MCF 10A (cell line): ENCODE results near the gene RPL10L. TPM values are rescaled to one million over a fixed set of nuclear protein-coding genes. Genes with fewer than 3 reads are reported as not detected.

Experiments
- Bru-seq: library from RNA; stranded (reverse); fragments of 400-500 nt; gene quantifications from one replicate; lab custom pipeline; 2021; lab: Mats Ljungman, UMichigan
- BruChase-seq, 2 experiments: library from RNA; stranded (reverse); fragments of 400-500 nt; gene quantifications; one replicate each; lab custom pipeline; 2021; lab: Mats Ljungman, UMichigan
- BruUV-seq: library from RNA; stranded (reverse); fragments of 400-500 nt; replicated peaks from 2 replicates; lab custom pipeline; 2021; lab: Mats Ljungman, UMichigan
- CTCF ChIA-PET: fragments of 300-600 bp; sonication (Branson Sonifier 250); formaldehyde crosslinking; extraction: SDS; loops from one replicate; lab custom pipeline; 2021; ENCODE audit warnings: antibody characterized with exemption, inconsistent platforms; lab: Yijun Ruan, JAX
- POLR2A ChIA-PET: fragments of 300-600, 350-650 bp; sonication (Branson Sonifier 250); formaldehyde crosslinking; extraction: SDS; loops from one replicate; lab custom pipeline; 2020; ENCODE audit warnings: antibody characterized with exemption, inconsistent platforms; lab: Yijun Ruan, JAX
- DNase-seq: peaks from one replicate; pipeline ENCODE4 v3.0.0-alpha.2; 2018; ENCODE audit not compliant: unreplicated experiment
- H3K27ac Mint-ChIP-seq: one replicate; pipeline ENCODE4 v1.8.0; 2022; ENCODE audit warnings: mild to moderate bottlenecking, low read depth, mixed read lengths; ENCODE audit not compliant: unreplicated experiment
- H3K27me3 Mint-ChIP-seq: one replicate; pipeline ENCODE4 v1.8.0; 2022; ENCODE audit warnings: mixed read lengths; ENCODE audit not compliant: insufficient read depth, unreplicated experiment
- H3K36me3 Mint-ChIP-seq: one replicate; pipeline ENCODE4 v1.8.0; 2022; ENCODE audit warnings: mild to moderate bottlenecking, moderate library complexity, mixed read lengths; ENCODE audit not compliant: insufficient read depth, unreplicated experiment
- H3K4me1 Mint-ChIP-seq: one replicate; pipeline ENCODE4 v1.8.0; 2022; ENCODE audit warnings: mixed read lengths; ENCODE audit not compliant: insufficient read depth, unreplicated experiment
- H3K4me3 Mint-ChIP-seq: one replicate; pipeline ENCODE4 v1.8.0; 2022; ENCODE audit warnings: mild to moderate bottlenecking, moderate library complexity, mixed read lengths; ENCODE audit not compliant: unreplicated experiment
- H3K9me3 Mint-ChIP-seq: one replicate; pipeline ENCODE4 v1.8.0; 2022; ENCODE audit warnings: mixed read lengths; ENCODE audit not compliant: unreplicated experiment
- intact Hi-C: fragments of 100-400 bp; cut with micrococcal nuclease; formaldehyde crosslinking; loops from 2 replicates; pipeline ENCODE4 v1.14.1; 2022
- long read RNA-seq: library from polyadenylated mRNA; stranded (forward); transcript quantifications from one replicate; pipeline ENCODE4 v2.0.0, GENCODE V29; 2022
- total RNA-seq: library from RNA; stranded (reverse); gene quantifications from 2 replicates; pipeline ENCODE4 v1.2.3, GENCODE V29; 2022
- TF ChIP-seq, protein P1 (sequence below): fragments of 200-600 bp; IDR thresholded peaks from one replicate; pipeline ENCODE4 v1.8.0; 2022; ENCODE audit warnings: antibody characterized with exemption, mild to moderate bottlenecking; ENCODE audit not compliant: unreplicated experiment

RPL10L gene
- total RNA-seq (not detected in 2 replicates), Bru-seq, nascent RNA (not detected), BruChase-seq, experiment 1, labeled RNA remaining after a 6-hour chase (not detected), BruChase-seq, experiment 2, labeled RNA remaining after a 2-hour chase (not detected)
- long read RNA-seq, result 0 reads

DNA sequence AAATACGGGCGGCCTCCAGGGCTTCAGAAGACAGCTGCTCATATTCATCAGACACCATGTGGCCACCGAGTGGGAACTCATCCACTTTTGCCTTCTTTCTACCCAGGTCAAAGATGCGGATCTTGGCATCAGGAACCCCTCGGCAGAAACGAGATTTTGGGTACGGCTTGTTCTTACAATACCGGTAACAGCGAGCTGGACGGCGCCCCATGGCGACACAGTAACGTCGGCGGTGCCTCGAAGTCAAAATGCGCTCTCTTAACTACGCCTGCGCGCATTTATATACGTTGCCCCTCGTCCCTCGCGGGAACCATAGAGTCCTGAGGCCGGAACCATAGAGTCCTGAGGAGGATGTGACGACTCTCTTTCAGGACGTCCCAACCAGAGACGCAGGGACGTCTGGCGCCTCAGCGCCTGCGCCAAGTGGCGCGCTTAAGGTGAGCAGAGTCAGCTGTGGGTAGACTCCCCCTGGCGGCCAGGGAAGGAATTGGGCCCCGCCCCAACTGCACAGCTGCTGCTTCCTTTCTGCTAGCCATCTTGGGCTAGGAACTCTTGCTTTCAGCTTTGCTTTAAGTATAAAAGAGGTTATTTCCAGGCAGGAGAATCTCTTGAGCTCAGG, at the start of gene RPL10L:
Gene RPL10L, minus strand, starts transcription at position 256 of the 619 bp plus-strand sequence. Its CDS starts 45 bp downstream, at position 211.
- Mint-ChIP-seq H3K9me3 (no peaks in the 10 kb centered on the region), H3K27me3 (no peaks in the 10 kb centered on the region), H3K36me3 (no peaks in the 10 kb centered on the region), H3K27ac (no peak within 1 kb of the TSS), H3K4me3 (no peak within 1 kb of the TSS), H3K4me1 (no peaks in the 10 kb centered on the region)
- ChIA-PET CTCF (interaction anchor here (0.6 kb wide), 1 partner anchor 1140 kb away, joined by 3 read pairs; no protein-coding TSS in a partner anchor), POLR2A (no interaction called here)
- BruUV-seq, result no TSS peak
- intact Hi-C loops, result no loop called here
- TF ChIP-seq, protein P1, sequence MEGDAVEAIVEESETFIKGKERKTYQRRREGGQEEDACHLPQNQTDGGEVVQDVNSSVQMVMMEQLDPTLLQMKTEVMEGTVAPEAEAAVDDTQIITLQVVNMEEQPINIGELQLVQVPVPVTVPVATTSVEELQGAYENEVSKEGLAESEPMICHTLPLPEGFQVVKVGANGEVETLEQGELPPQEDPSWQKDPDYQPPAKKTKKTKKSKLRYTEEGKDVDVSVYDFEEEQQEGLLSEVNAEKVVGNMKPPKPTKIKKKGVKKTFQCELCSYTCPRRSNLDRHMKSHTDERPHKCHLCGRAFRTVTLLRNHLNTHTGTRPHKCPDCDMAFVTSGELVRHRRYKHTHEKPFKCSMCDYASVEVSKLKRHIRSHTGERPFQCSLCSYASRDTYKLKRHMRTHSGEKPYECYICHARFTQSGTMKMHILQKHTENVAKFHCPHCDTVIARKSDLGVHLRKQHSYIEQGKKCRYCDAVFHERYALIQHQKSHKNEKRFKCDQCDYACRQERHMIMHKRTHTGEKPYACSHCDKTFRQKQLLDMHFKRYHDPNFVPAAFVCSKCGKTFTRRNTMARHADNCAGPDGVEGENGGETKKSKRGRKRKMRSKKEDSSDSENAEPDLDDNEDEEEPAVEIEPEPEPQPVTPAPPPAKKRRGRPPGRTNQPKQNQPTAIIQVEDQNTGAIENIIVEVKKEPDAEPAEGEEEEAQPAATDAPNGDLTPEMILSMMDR, result no peak
- no peak for DNase-seq

DNA sequence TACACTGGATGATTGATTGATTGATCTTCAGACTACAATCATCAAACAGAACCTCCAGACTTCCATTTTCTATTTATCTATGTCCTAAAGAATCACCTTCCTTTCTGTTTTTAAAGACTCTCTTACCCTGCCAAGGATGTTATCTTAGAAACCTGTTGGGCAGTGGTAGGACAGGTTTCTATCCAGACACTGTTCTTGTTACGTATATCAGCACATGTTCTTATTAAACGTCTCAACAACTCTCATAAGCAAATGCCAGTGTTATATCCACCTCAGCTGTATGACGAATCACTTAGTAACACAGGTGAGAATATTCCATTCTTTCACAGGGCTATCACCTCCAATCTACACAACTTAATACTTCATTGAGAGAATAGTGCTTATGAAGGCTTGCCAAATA, 40.2 kb upstream of the RPL10L start:
- intact Hi-C loops, result no loop called here
- POLR2A ChIA-PET, result no interaction called here
- BruUV-seq, result no TSS peak

GRCh38 chr14:46686652-46687051, 35.1 kb upstream of the RPL10L start:
- Mint-ChIP-seq H3K27me3 (peaks cover 10% of the 10 kb centered on the region), H3K9me3 (peaks cover 10% of the 10 kb centered on the region), H3K4me1 (no peaks in the 10 kb centered on the region), H3K36me3 (no peaks in the 10 kb centered on the region), H3K27ac (no peak overlapping the region), H3K4me3 (no peak overlapping the region)
- peak; percentile 4 for DNase-seq
- intact Hi-C loops, result no loop called here
- POLR2A ChIA-PET, result no interaction called here
- BruUV-seq, result no TSS peak
- CTCF ChIA-PET, result interaction anchor here (0.6 kb wide), 1 partner anchor 807 kb away, joined by 3 read pairs; no protein-coding TSS in a partner anchor
- TF ChIP-seq, protein P1, result no peak

More for the DNA sequence above, 40.2 kb upstream of the RPL10L start:
- no peak for DNase-seq
- H3K9me3 Mint-ChIP-seq, result no peaks in the 10 kb centered on the region
- H3K36me3 Mint-ChIP-seq, result no peaks in the 10 kb centered on the region
- H3K4me1 Mint-ChIP-seq, result no peaks in the 10 kb centered on the region
- CTCF ChIA-PET, result no interaction called here
- TF ChIP-seq, protein P1, result no peak
- no peak overlapping the region for H3K4me3 Mint-ChIP-seq
- no peak overlapping the region for H3K27ac Mint-ChIP-seq
- peaks cover 43% of the 10 kb centered on the region for H3K27me3 Mint-ChIP-seq

- BruUV-seq, result no TSS peak
- no peak overlapping the region for H3K27ac Mint-ChIP-seq
- ChIA-PET CTCF (no interaction called here), POLR2A (no interaction called here)
- intact Hi-C loops, result no loop called here
- no peaks in the 10 kb centered on the region for H3K36me3 Mint-ChIP-seq
- peaks cover 11% of the 10 kb centered on the region for H3K27me3 Mint-ChIP-seq
- no peak for DNase-seq
- H3K4me1 Mint-ChIP-seq, result no peaks in the 10 kb centered on the region
- TF ChIP-seq, protein P1, result no peak
- H3K4me3 Mint-ChIP-seq, result no peak overlapping the region
- H3K9me3 Mint-ChIP-seq, result no peaks in the 10 kb centered on the region
Measured at GRCh38 chr14:46672128-46672527, 20.5 kb upstream of the RPL10L start.
